ENCODE data around the gene SPATA31D4.
"Not testable (repeated sequence)": the region's sequence is repeated elsewhere in the genome, so short reads cannot be mapped to it uniquely, and the experiment has no call there.

Gene SPATA31D4

GRCh38 chr9:81928305-81928704 is at the start of gene SPATA31D4:
TSS of gene SPATA31D4 (plus strand) at chr9:81928428. CDS start at chr9:81928514, 86 bp downstream.
- not testable (repeated sequence) for DNase-seq

- no peak for DNase-seq
Measured at GRCh38 chr9:81878530-81878929, 49.7 kb upstream of the SPATA31D4 start.

GRCh38 chr9:81879501-81879916 is 48.7 kb upstream of the SPATA31D4 start:
- no peak for DNase-seq

GRCh38 chr9:81885602-81886001 is 42.6 kb upstream of the SPATA31D4 start:
- DNase-seq = no peak

GRCh38 chr9:81886665-81887064 is 41.6 kb upstream of the SPATA31D4 start:
- no peak for DNase-seq

- no peak for DNase-seq
Measured at GRCh38 chr9:81890104-81890503, 38.1 kb upstream of the SPATA31D4 start.

GRCh38 chr9:81892440-81892839 is 35.8 kb upstream of the SPATA31D4 start:
- no peak for DNase-seq

- no peak for DNase-seq
Measured at GRCh38 chr9:81893929-81894328, 34.3 kb upstream of the SPATA31D4 start.

- DNase-seq = no peak
Measured at GRCh38 chr9:81894891-81895290, 33.3 kb upstream of the SPATA31D4 start.

GRCh38 chr9:81896070-81896469 is 32.2 kb upstream of the SPATA31D4 start:
- DNase-seq = no peak

GRCh38 chr9:81898851-81899250 is 29.4 kb upstream of the SPATA31D4 start:
- no peak for DNase-seq

- no peak for DNase-seq
Measured at GRCh38 chr9:81902196-81902595, 26.0 kb upstream of the SPATA31D4 start.

- no peak for DNase-seq
Measured at GRCh38 chr9:81902626-81903025, 25.6 kb upstream of the SPATA31D4 start.

GRCh38 chr9:81906671-81907070 is 21.6 kb upstream of the SPATA31D4 start:
- no peak for DNase-seq

GRCh38 chr9:81912135-81912534 is 16.1 kb upstream of the SPATA31D4 start:
- DNase-seq = no peak

- no peak for DNase-seq
Measured at GRCh38 chr9:81915801-81916505, 12.3 kb upstream of the SPATA31D4 start.

GRCh38 chr9:81918507-81918906 is 9.7 kb upstream of the SPATA31D4 start:
- not testable (repeated sequence) for DNase-seq

- not testable (repeated sequence) for DNase-seq
Measured at GRCh38 chr9:81930147-81930546, 1.9 kb downstream of the SPATA31D4 start.

- DNase-seq = not testable (repeated sequence)
Measured at GRCh38 chr9:81933547-81933946, 5.3 kb downstream of the SPATA31D4 start.

GRCh38 chr9:81943393-81943792 is 15.2 kb downstream of the SPATA31D4 start, which contains the start of gene SPATA31D3:
TSS of gene SPATA31D3 (plus strand) at chr9:81943500. CDS start at chr9:81943586, 86 bp downstream.
- not testable (repeated sequence) for DNase-seq

GRCh38 chr9:81948650-81949049 is 20.4 kb downstream of the SPATA31D4 start:
- not testable (repeated sequence) for DNase-seq

- no peak for DNase-seq
Measured at GRCh38 chr9:81953096-81953495, 24.9 kb downstream of the SPATA31D4 start.

GRCh38 chr9:81955625-81956024 is 27.4 kb downstream of the SPATA31D4 start:
- DNase-seq = no peak

GRCh38 chr9:81964218-81965171 is 36.3 kb downstream of the SPATA31D4 start:
- DNase-seq = no peak
